Activated naive CD4-positive, alpha-beta T cell treated with anti-CD3 and anti-CD28 coated beads, Interleukin-2, amount 10 ng/mL, durations not matched to agents 7 days and 5 days (primary cell): ENCODE results near the gene SUPT20HL2.
"Not testable (repeated sequence)": the region's sequence is repeated elsewhere in the genome, so short reads cannot be mapped to it uniquely, and the experiment has no call there.

ENCODE experiments used
- CTCF ChIA-PET: fragments of 350-600 bp; sonication (Branson Sonifier 250); formaldehyde crosslinking; loops from one replicate; lab custom pipeline; 2021; ENCODE audit warnings: antibody characterized with exemption; lab: Charles Lee
- DNase-seq: peaks from one replicate; pipeline ENCODE4 v3.0.0-alpha.2; 2020
- H3K27ac Mint-ChIP-seq: one replicate; pipeline ENCODE4 v1.8.0; 2021; ENCODE audit warnings: mild to moderate bottlenecking, moderate library complexity, mixed read lengths
- H3K27me3 Mint-ChIP-seq: one replicate; pipeline ENCODE4 v1.8.0; 2021; ENCODE audit warnings: mild to moderate bottlenecking, mixed read lengths
- H3K36me3 Mint-ChIP-seq: one replicate; pipeline ENCODE4 v1.8.0; 2021; ENCODE audit warnings: mixed read lengths
- H3K4me1 Mint-ChIP-seq: one replicate; pipeline ENCODE4 v1.8.0; 2021; ENCODE audit warnings: mixed read lengths
- H3K4me3 Mint-ChIP-seq: one replicate; pipeline ENCODE4 v1.8.0; 2021; ENCODE audit warnings: mild to moderate bottlenecking, moderate library complexity, mixed read lengths
- H3K9me3 Mint-ChIP-seq: one replicate; pipeline ENCODE4 v1.8.0; 2021; ENCODE audit warnings: mixed read lengths

Gene SUPT20HL2

DNA sequence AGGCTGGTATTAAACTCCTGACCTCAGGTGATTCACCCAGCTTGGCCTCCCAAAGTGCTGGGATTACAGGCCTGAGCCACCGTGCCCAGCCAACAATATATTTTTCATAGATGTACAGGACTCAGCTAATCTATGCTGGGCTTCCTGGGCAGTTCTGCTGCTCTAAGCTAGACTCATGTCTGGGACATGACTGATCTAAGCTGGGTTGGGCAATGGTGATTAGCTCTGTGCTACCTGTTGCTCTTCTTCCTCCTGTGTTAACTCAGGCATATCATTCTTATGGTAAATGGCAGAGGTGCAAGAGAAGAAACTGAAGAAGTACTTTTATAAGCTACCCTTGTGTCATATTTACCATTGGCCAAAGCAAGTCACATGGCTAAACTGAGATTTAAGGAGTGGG is 11.4 kb upstream of the SUPT20HL2 start:
- no peaks in the 10 kb centered on the region for H3K27me3 Mint-ChIP-seq
- DNase-seq = no peak
- no peak overlapping the region for H3K27ac Mint-ChIP-seq
- no peaks in the 10 kb centered on the region for H3K9me3 Mint-ChIP-seq
- H3K36me3 Mint-ChIP-seq = no peaks in the 10 kb centered on the region
- CTCF ChIA-PET = no interaction called here
- no peak overlapping the region for H3K4me3 Mint-ChIP-seq
- no peaks in the 10 kb centered on the region for H3K4me1 Mint-ChIP-seq

DNA sequence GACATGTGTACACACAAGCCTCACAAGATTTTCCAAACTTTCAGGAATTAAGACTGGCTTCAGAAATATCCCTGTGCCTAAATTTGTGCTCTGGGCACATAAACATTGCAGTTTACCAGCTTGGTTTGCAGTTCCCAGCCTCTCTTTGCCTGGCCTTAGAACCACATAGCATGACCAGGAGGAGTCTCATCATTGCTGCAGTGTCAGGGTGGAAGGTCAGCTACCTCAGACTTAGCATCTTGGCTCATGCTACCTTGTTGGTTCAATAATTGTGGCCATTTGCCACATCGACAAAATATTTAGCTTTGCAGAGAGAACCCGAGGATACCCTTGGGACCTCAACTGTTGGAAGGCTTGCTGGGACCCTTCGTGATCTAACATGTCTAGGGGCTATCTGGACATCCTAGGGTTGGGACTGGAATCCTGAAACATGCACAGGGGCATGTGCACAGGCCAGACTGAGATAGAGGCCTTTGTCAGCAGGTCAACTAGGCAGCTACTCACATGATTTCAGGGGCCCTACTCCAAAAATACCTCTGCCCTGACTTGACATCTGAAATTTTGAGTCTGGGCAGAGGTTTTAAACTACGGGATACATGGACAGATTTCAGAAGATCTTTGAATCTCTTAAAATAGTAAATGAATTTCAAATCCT is 8.0 kb upstream of the SUPT20HL2 start:
- no peak for DNase-seq
- Mint-ChIP-seq H3K27me3 (peaks cover 5% of the 10 kb centered on the region), H3K27ac (no peak overlapping the region), H3K4me1 (no peaks in the 10 kb centered on the region), H3K4me3 (no peak overlapping the region), H3K36me3 (no peaks in the 10 kb centered on the region), H3K9me3 (no peaks in the 10 kb centered on the region)
- CTCF ChIA-PET = no interaction called here

GRCh38 chrX:24317567-24317966 is 3.7 kb upstream of the SUPT20HL2 start:
- Mint-ChIP-seq H3K27me3 (peaks cover 5% of the 10 kb centered on the region), H3K27ac (no peak overlapping the region), H3K4me1 (no peaks in the 10 kb centered on the region), H3K4me3 (no peak overlapping the region), H3K9me3 (no peaks in the 10 kb centered on the region), H3K36me3 (no peaks in the 10 kb centered on the region)
- CTCF ChIA-PET = no interaction called here
- DNase-seq = no peak

GRCh38 chrX:24316111-24316510 is 2.2 kb upstream of the SUPT20HL2 start:
- Mint-ChIP-seq H3K9me3 (no peaks in the 10 kb centered on the region), H3K27ac (no peak overlapping the region), H3K36me3 (no peaks in the 10 kb centered on the region), H3K4me3 (no peak overlapping the region), H3K4me1 (no peaks in the 10 kb centered on the region), H3K27me3 (peaks cover 5% of the 10 kb centered on the region)
- DNase-seq = no peak
- CTCF ChIA-PET = no interaction called here

DNA sequence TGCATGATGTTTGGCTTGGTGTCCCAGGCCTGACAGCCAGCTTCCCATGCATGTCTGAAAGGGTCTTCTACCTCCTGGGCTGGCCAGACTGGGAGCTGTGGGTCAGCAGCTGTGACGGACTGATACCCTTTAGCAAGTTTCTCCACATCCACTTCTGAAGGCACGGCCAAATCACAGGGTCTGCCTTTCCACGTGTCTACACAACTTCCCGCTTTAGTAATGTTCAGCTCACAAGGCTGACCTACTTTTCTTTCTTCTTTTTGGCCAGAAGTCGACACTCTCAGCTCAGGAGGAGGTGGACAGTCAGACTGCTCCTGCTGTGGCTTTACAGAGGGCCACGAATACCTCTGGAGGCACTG is 1.6 kb downstream of the SUPT20HL2 start:
- H3K4me3 Mint-ChIP-seq, H3K36me3 Mint-ChIP-seq, H3K27ac Mint-ChIP-seq, CTCF ChIA-PET, H3K9me3 Mint-ChIP-seq, H3K27me3 Mint-ChIP-seq, DNase-seq, H3K4me1 Mint-ChIP-seq: not testable (repeated sequence)

GRCh38 chrX:24311507-24312248 is 2.2 kb downstream of the SUPT20HL2 start:
- DNase-seq, H3K27me3 Mint-ChIP-seq, H3K27ac Mint-ChIP-seq, H3K4me3 Mint-ChIP-seq, H3K4me1 Mint-ChIP-seq, CTCF ChIA-PET, H3K9me3 Mint-ChIP-seq, H3K36me3 Mint-ChIP-seq: not testable (repeated sequence)

DNA sequence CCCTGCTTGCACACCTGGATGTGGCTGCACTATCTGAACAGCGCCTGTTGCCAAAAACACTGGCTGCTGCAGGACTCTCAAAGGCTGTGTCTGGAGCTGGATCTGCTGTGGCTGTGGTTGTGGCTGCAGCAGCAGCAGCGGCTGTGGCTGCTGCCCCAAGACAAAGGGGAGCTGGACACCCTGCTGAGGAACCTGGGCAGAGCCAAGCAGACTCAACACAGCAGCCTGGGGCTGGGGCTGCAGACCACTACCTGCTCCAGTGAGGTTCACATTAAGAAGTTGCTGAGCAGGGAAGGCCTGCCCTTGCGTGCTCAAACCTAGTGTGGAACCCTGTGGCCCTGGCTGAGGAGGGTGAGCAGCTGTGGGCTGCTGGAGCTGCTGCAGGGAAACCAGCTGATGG is 3.0 kb downstream of the SUPT20HL2 start:
- H3K27ac Mint-ChIP-seq, H3K4me1 Mint-ChIP-seq, CTCF ChIA-PET, H3K36me3 Mint-ChIP-seq, DNase-seq, H3K27me3 Mint-ChIP-seq, H3K9me3 Mint-ChIP-seq, H3K4me3 Mint-ChIP-seq: not testable (repeated sequence)

DNA sequence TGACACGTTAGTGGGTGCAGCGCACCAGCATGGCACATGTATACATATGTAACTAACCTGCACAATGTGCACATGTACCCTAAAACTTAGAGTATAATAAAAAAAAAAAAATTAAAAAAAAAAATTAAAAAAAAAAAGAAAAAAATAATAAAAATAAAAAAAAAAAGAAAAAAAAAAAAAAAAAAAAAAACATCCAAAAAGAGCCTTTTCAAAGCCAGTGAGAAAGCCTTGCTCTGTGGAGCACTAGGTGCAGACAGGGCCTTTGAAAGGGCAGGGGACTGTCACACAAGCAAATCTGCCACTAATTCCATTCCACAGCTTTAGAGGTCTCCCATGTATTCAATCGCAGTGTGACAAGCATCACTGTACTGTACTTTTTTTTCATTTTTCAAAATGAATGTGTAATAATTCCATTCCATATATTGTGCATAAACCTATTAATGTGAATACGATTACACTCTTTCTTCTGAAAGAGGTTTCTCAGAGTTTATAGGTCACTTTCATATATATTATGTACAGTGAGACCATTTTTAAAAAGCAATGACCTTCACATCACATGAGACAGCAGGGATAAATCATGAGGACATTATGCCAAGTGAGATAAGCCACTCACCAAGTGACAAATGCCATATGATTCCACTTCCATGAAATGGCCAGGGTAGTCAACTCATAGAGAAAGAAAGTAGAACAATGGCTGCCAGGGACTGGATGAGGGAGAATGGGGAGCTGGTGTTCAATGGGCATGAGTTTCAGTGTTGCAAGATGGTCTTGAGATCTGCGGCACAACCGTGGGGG is 4.1 kb downstream of the SUPT20HL2 start:
- DNase-seq, H3K4me1 Mint-ChIP-seq, H3K27me3 Mint-ChIP-seq, H3K4me3 Mint-ChIP-seq, H3K27ac Mint-ChIP-seq, H3K36me3 Mint-ChIP-seq, CTCF ChIA-PET, H3K9me3 Mint-ChIP-seq: not testable (repeated sequence)

DNA sequence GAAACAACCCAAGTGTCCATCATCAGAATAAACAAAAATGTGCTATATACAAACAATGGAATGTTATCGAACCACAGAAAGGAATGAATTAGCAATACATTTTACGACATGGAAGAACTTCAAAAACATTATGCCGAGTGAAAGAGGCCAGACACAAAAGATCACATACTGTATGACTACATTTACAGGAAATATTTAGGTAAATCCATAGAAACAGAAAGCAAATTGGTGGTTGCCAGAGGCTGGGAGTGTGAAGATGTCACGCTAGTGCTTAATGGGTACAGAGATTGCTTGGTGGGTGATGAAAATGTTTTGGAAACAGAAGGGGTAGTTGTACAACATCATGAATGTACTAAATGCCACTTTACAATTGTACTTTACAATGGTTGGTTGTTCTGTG is 5.1 kb downstream of the SUPT20HL2 start:
- H3K9me3 Mint-ChIP-seq, CTCF ChIA-PET, H3K36me3 Mint-ChIP-seq, H3K27me3 Mint-ChIP-seq, H3K4me1 Mint-ChIP-seq, DNase-seq, H3K4me3 Mint-ChIP-seq, H3K27ac Mint-ChIP-seq: not testable (repeated sequence)

DNA sequence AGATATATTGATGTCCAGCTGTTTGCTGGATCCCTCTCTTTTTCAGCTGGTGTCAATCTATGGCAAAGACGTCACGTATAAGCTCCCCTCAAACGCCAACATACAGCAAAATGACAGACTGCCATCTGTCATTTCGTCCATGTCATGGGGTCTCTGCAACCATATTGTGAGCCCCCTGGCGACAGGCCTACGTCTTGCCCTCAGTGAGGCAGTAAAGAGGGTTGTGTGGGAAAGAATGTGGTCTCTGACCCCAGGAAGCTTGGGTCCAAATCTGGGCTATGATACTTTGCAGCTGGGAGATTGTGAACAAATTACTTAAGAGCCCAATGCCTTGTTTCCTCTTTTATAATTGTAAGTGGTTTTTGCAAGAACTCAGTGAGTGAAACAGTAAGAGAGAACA is 7.4 kb downstream of the SUPT20HL2 start:
- DNase-seq = no peak
- Mint-ChIP-seq H3K4me3 (no peak overlapping the region), H3K4me1 (peaks cover 4% of the 10 kb centered on the region), H3K27ac (no peak overlapping the region), H3K36me3 (no peaks in the 10 kb centered on the region), H3K27me3 (peaks cover 4% of the 10 kb centered on the region), H3K9me3 (no peaks in the 10 kb centered on the region)
- CTCF ChIA-PET = interaction anchor here (0.8 kb wide), 1 partner anchor 8 kb away, joined by 3 read pairs; no protein-coding TSS in a partner anchor

DNA sequence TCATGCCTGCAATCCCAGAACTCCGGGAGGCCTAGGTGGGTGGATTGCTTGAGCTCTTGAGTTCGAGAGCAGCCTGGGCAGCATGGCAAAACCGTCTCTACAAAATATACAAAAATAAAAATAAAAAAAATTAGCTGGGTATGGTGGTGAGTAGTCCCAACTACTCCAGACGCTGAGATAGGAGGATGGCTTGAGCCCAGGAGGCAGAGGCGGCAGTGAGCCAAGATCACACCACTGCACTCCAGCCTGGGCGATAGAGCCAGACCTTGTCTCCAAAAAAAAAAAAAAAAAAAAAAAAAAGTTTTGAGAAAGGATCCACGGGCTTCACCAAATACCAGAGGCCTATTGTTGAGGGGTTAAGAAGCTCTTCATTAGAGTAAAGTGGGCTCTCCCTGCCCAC is 8.0 kb downstream of the SUPT20HL2 start:
- H3K27ac Mint-ChIP-seq = no peak overlapping the region
- no peak for DNase-seq
- H3K4me1 Mint-ChIP-seq = peaks cover 4% of the 10 kb centered on the region
- peaks cover 4% of the 10 kb centered on the region for H3K27me3 Mint-ChIP-seq
- H3K9me3 Mint-ChIP-seq = no peaks in the 10 kb centered on the region
- no peak overlapping the region for H3K4me3 Mint-ChIP-seq
- no peaks in the 10 kb centered on the region for H3K36me3 Mint-ChIP-seq
- CTCF ChIA-PET = interaction anchor here (0.8 kb wide), 1 partner anchor 8 kb away, joined by 3 read pairs; no protein-coding TSS in a partner anchor

- Mint-ChIP-seq H3K27me3 (peaks cover 4% of the 10 kb centered on the region), H3K4me3 (no peak overlapping the region), H3K27ac (no peak overlapping the region), H3K36me3 (no peaks in the 10 kb centered on the region), H3K4me1 (no peaks in the 10 kb centered on the region), H3K9me3 (no peaks in the 10 kb centered on the region)
- CTCF ChIA-PET = no interaction called here
- no peak for DNase-seq
Observed at GRCh38 chrX:24301806-24302205, 12.1 kb downstream of the SUPT20HL2 start.

- Mint-ChIP-seq H3K4me1 (no peaks in the 10 kb centered on the region), H3K9me3 (no peaks in the 10 kb centered on the region), H3K36me3 (no peaks in the 10 kb centered on the region), H3K4me3 (no peak overlapping the region), H3K27ac (no peak overlapping the region), H3K27me3 (peaks cover 4% of the 10 kb centered on the region)
- CTCF ChIA-PET = no interaction called here
- DNase-seq = no peak
Observed at GRCh38 chrX:24301060-24301459, 12.8 kb downstream of the SUPT20HL2 start.

DNA sequence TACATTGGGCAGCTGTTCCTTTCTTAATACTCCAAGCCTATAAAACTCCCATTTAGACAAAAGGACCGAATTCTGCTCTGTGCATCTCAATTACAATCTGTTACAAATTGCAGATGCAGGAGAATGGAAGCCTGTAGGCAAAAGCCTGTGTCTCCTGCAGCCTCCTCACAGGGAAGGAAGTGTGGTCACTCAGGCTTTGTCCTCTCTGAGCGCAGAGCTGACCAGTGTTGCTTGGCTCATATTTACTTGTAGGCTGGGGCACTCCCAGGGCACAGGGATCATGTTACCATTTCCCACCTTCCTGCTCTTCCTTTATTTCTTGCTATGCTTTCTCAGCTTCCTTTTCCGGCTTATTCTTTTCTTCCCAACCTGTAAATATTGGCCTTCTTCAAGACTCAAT is 15.7 kb downstream of the SUPT20HL2 start:
- H3K27me3 Mint-ChIP-seq = peaks cover 8% of the 10 kb centered on the region
- H3K36me3 Mint-ChIP-seq = no peaks in the 10 kb centered on the region
- H3K9me3 Mint-ChIP-seq = no peaks in the 10 kb centered on the region
- no peak overlapping the region for H3K27ac Mint-ChIP-seq
- no peak for DNase-seq
- H3K4me1 Mint-ChIP-seq = no peaks in the 10 kb centered on the region
- no peak overlapping the region for H3K4me3 Mint-ChIP-seq
- CTCF ChIA-PET = interaction anchor here (0.9 kb wide), 1 partner anchor 8 kb away, joined by 3 read pairs; no protein-coding TSS in a partner anchor
